Stimulated activated CD8-positive, alpha-beta memory T cell treated with anti-CD3 and anti-CD28 coated beads, Interleukin-15, amount 100 ng/mL, for 4 hours (primary cell): Measurements from ENCODE around the gene LYPD3.
"Not testable (repeated sequence)": the region's sequence is repeated elsewhere in the genome, so short reads cannot be mapped to it uniquely, and the experiment has no call there.

Experiments used
- DNase-seq, 2 donors: peaks; one replicate each; pipeline ENCODE4 v3.0.0-alpha.2; 2020; ENCODE audit warnings: low read depth in 2 of 2

Gene LYPD3

GRCh38 chr19:43465468-43466120, at the start of gene LYPD3:
Gene LYPD3, minus strand, starts transcription at chr19:43465608. Its CDS starts 37 bp downstream, at chr19:43465571.
- no peak for DNase-seq

GRCh38 chr19:43512399-43512798, 47.0 kb upstream of the LYPD3 start:
- not testable (repeated sequence) for DNase-seq

GRCh38 chr19:43511324-43511723, 45.9 kb upstream of the LYPD3 start:
- no peak for DNase-seq

GRCh38 chr19:43510713-43511112, 45.3 kb upstream of the LYPD3 start:
- no peak for DNase-seq

- no peak for DNase-seq
Measured at GRCh38 chr19:43507880-43508279, 42.5 kb upstream of the LYPD3 start.

GRCh38 chr19:43506629-43507028, 41.2 kb upstream of the LYPD3 start:
- no peak for DNase-seq

- DNase-seq, result no peak
Measured at GRCh38 chr19:43505941-43506340, 40.5 kb upstream of the LYPD3 start.

GRCh38 chr19:43505186-43505456, 39.7 kb upstream of the LYPD3 start:
- no peak for DNase-seq

GRCh38 chr19:43504426-43505185, 39.2 kb upstream of the LYPD3 start, which contains the start of gene PHLDB3:
Gene PHLDB3, minus strand, starts transcription at chr19:43504746. Its CDS starts 628 bp downstream, at chr19:43504118.
- DNase-seq, result peak; percentile 11 to 23

GRCh38 chr19:43503501-43504425, 38.4 kb upstream of the LYPD3 start:
- peak; percentile 96 to 97 for DNase-seq

GRCh38 chr19:43502419-43502976, 37.1 kb upstream of the LYPD3 start:
- DNase-seq, result no peak

- no peak for DNase-seq
Measured at GRCh38 chr19:43501661-43502418, 36.4 kb upstream of the LYPD3 start.

- no peak for DNase-seq
Measured at GRCh38 chr19:43499042-43499441, 33.6 kb upstream of the LYPD3 start.

- no peak for DNase-seq
Measured at GRCh38 chr19:43498233-43498842, 32.9 kb upstream of the LYPD3 start.

GRCh38 chr19:43496960-43497359, 31.6 kb upstream of the LYPD3 start:
- no peak for DNase-seq

- DNase-seq, result no peak
Measured at GRCh38 chr19:43495082-43495481, 29.7 kb upstream of the LYPD3 start.

GRCh38 chr19:43490759-43491158, 25.4 kb upstream of the LYPD3 start:
- DNase-seq, result no peak

GRCh38 chr19:43489979-43490599, 24.7 kb upstream of the LYPD3 start:
- no peak for DNase-seq

- DNase-seq, result no peak
Measured at GRCh38 chr19:43489310-43489709, 23.9 kb upstream of the LYPD3 start.

- no peak for DNase-seq
Measured at GRCh38 chr19:43488179-43488578, 22.8 kb upstream of the LYPD3 start.
